Measurements from ENCODE around the gene ZNF678.
"Not testable (repeated sequence)": the region's sequence is repeated elsewhere in the genome, so short reads cannot be mapped to it uniquely, and the experiment has no call there.

DNA sequence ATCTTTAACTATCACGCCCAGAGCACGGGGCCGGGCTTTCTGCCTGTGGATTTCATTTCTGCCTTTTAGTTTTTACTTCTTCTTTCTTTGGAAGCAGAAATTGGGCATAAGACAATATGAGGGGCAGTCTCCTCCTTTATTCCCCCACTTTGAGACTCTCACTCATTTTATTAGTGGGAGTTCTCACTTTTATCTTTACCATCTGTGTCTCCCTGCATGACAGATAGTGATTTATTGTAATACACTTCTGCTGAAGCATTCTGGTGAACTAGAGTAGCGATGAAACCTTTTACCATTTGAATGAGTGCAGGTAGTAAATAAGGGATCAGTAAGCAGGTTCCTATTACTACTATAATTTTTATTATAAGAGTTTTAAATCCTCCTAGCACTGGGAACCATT, 26.4 kb downstream of the ZNF678 start:
- not testable (repeated sequence) for TF ChIP-seq TOX (CRISPR knock-in tag; IDR thresholded peaks at IDR 0.05; ENCODE audit: borderline replicate concordance); TCF4 (CRISPR knock-in tag; IDR thresholded peaks at IDR 0.05; ENCODE audit: borderline replicate concordance); PPARA (CRISPR knock-in tag; IDR thresholded peaks at IDR 0.05; ENCODE audit: borderline replicate concordance); ZFP30 (CRISPR knock-in tag; IDR thresholded peaks at IDR 0.05); ZFP3 (CRISPR knock-in tag; IDR thresholded peaks at IDR 0.05); ISL1 (CRISPR knock-in tag; IDR thresholded peaks at IDR 0.05); ZNF70 (CRISPR knock-in tag; IDR thresholded peaks at IDR 0.05); SNAI2 (CRISPR knock-in tag; IDR thresholded peaks at IDR 0.05); CSDC2 (CRISPR knock-in tag; IDR thresholded peaks at IDR 0.05); BACH2 (CRISPR knock-in tag; IDR thresholded peaks at IDR 0.05; ENCODE audit: borderline replicate concordance)
- TF ChIP-seq, protein P1, sequence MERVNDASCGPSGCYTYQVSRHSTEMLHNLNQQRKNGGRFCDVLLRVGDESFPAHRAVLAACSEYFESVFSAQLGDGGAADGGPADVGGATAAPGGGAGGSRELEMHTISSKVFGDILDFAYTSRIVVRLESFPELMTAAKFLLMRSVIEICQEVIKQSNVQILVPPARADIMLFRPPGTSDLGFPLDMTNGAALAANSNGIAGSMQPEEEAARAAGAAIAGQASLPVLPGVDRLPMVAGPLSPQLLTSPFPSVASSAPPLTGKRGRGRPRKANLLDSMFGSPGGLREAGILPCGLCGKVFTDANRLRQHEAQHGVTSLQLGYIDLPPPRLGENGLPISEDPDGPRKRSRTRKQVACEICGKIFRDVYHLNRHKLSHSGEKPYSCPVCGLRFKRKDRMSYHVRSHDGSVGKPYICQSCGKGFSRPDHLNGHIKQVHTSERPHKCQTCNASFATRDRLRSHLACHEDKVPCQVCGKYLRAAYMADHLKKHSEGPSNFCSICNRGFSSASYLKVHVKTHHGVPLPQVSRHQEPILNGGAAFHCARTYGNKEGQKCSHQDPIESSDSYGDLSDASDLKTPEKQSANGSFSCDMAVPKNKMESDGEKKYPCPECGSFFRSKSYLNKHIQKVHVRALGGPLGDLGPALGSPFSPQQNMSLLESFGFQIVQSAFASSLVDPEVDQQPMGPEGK (CRISPR knock-in tag; IDR thresholded peaks at IDR 0.05; ENCODE audit: borderline replicate concordance): not testable (repeated sequence)
- TF ChIP-seq, protein P2, sequence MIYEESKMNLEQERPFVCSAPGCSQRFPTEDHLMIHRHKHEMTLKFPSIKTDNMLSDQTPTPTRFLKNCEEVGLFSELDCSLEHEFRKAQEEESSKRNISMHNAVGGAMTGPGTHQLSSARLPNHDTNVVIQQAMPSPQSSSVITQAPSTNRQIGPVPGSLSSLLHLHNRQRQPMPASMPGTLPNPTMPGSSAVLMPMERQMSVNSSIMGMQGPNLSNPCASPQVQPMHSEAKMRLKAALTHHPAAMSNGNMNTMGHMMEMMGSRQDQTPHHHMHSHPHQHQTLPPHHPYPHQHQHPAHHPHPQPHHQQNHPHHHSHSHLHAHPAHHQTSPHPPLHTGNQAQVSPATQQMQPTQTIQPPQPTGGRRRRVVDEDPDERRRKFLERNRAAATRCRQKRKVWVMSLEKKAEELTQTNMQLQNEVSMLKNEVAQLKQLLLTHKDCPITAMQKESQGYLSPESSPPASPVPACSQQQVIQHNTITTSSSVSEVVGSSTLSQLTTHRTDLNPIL (CRISPR knock-in tag; IDR thresholded peaks at IDR 0.05; ENCODE audit: low read depth): not testable (repeated sequence)
